Activated T-cell treated with anti-CD3 and anti-CD28 coated beads for 1 hour (primary cell): ENCODE data around the gene MED20.

Experiments
- DNase-seq: peaks from one replicate; pipeline ENCODE4 v3.0.0-alpha.2; 2020; ENCODE audit warnings: low read depth

MED20 gene

DNA sequence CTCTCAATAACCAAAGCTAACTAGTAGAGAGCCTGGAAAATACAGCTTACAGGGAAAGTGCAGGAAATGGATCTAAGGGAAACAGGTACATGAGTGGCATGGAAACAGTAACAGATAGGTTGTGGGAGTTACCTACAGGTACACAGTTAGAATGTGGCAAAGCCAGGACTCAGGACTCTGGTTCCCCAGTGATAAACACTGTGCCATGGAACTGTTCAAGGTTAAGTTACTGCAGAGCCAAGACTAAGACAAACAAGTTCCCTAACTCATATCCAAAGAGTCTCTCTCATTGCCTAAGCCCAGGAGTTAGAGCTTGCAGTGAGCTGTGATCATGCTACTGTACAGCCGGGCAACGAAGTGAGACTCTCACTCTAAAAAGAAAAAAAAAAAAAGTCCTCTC, 6.6 kb downstream of the MED20 start:
- no peak for DNase-seq

DNA sequence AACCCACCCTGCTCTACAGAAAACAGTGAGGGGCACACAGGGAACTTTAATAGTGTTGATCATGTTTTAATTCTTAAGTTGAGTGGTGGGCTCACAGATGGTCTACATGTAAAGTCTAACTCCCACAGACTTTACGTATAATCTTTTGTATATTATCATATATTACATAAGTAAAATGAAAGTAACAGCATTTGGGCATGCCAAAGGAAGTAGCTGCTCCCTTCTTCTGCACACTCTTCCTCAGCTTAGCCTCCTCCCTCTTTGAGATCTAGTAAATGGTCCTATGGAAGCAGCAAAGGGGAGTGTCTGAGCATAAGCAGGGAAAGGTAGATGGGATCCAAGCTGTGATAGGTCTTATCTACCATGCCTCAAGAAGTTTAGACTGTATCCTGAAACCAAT, 11.2 kb downstream of the MED20 start:
- DNase-seq = no peak

DNA sequence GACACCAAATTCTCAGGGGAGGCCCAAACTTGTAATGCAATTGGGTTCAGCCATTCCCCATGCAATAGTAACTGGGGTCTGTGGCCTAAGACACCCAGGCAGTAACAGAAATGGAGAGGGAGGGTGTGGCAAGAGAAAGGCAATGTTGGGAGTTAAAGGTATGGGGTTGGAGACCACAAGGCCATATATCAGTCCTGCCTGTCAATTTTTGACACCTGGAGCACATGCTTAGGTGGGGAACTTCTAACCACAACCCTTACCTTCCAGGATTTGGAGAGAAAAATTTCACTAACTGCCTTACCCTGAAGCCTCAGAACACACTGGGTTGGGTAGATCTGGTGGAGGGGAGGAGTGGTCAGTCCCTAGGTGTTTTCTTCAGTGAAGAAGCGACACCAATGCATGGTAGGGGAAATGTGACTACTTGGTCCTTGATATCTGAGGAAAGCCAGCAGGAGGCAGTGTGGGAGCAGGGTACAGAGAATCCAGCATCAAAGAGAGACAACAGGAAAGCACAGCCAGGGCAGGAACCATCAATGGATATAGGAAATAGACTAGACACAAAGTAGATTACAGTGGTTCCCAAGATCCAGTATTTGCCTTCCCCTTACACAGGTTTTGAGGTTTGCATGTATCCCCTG, 18.9 kb downstream of the MED20 start:
- peak; percentile 43 for DNase-seq

DNA sequence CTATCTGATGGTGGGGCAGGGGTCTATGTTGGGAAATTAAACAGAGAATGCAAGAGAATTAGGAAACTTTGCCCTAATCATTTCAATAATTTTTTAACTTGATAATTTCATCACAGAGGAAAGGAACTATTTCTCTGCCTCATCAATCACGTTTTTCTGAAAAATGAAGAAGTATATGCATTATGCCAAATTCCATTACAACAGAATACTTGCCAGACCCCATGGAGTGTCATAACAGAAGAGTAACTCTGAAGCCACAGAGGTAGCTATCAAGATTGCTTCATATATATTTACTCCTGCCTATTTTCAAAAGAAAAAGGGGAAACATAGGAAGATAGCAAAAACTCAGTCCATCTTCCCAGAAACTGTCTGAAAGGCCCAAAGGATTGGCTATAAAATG, 20.1 kb downstream of the MED20 start:
- DNase-seq = no peak

DNA sequence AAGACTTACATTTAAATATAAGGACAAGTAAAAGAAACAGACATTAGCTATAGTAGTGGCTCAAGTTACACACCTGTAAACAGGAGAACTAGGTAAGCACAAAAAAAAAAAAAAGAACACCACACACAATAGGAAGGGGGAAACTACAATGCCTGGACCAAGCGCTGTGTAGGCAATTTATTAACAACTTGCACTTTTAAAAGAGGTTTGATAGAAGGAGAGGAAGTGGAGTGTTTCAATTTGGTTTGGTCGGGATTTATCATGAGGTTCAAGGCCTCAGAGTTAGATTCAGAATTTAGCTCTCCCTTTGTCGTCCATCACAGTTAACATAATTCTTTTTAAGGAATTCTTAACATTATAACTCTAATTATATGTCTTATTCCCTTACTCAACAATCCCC, 24.7 kb downstream of the MED20 start:
- DNase-seq = no peak

DNA sequence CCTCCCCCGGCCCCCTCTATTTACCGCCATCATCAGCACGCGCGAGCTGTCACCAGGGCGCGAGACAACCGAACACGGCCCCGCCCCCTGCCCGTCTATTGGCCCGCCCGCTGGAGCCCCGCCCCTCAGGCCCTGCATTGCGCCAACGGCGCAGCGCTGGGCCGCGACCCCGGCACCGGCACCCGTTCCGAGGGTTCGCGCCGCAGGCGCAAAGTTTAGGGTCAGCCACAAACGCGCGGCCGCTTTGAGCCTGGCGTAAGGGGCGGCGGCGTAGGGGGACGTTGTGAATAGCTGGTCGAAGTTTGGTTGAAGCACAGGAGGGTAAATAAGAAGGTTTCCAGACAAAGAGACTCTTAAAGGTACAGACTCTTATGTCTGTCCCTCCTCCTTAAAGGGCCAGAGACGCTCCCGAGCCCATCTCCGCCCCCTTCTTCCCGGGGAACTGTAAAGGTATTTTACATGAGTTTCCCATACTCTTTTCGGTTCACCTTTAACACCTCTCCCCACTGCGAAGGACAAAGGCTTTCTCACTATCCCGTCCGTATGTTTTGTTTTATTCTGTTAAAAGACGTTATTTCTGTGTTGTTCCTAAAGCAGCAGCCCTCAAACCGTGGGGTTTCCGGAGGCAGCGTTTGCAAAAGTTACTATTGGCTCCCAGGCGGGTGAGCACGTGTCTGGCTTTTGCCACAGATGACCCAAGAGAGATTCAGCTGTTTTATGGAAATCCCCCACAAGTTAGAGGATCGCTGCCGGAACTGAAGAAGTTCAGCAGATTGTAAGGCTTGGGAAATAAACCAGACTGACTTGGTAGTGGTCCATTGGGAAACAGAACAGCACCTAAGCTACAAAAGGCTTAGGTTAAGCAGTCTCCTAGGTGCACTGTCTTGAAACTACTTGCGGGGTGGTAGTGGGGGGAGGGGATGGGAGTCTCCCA, 25.4 kb downstream of the MED20 start, which contains the start of gene USP49:
USP49 (minus strand) TSS at position 76 of the 934 bp plus-strand sequence. CDS start 88,392 bp downstream, outside the sequence.
- DNase-seq = peak; percentile 89

DNA sequence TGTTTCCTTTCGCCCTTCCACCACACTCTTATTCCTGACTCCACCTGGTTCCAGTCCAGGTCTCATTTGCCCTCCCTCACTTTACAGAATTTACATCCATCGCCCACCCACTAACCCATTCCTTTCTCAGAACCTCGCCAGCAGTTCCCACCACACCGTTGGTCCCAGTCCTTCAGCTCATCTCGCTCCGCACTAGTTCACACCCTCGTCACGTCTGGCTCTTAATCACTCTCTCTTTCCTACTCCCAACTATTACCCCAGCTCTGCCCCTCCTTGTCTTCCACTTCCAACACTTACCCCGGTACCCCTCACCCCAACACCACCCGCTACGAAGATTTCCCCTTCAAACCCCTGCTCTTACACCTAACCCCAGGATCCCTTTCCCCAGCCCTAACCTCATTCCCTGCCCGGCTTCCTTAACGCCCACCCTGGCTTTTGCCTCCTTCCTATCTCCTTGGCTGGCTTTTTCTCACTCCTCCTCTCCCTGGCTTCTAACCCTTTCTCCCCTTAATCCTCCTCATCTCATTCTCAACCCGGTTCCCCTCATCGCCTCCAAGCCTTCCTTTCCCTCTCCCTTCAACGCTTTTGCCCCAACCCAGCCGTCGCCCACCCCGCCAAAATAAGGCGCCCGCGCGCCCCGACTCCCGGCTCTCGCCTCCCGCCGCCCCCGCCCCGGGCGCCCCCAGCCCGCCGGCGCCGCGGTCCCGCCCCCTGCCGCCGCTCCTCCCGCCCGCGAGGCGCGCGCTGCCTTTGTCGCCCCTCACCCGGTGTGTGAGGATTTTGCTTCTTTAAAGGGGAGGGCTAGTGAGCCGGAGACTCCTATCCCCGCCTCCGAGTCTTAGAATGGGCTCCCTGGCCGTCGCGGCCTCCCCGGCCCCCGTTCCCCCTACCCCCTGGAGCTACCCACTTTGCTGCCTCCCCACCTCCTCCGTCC, 26.3 kb downstream of the MED20 start:
- DNase-seq = no peak

DNA sequence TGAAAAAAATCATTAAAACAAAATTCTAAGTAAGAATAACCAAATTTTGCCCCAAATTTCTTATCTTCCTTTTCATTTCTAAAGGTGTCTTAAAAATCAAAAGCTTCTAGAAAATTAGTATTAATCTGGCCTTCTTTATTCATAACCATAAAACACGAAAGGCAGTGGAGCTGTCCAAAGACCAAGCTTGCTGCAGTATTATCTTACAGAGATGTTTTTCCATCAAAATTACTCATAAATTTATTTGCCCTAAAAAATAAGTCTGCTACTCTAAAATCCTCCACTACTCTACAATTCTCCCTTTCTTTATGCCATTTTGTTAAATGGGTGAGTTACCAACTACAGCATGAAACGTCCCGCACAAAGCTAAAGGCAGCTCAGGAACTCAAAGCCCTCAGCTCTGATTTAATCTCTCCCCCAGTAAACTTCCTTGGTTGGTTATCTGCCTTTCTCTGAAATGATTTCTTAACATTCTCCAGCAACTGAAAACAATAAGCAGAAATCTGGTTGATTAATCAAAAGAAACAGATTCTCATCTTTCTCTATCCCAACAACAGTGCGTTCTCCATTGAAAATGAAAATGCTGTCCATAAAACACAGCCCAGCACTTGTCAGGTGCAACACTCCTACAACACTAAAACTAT, 27.9 kb downstream of the MED20 start:
- DNase-seq = no peak

DNA sequence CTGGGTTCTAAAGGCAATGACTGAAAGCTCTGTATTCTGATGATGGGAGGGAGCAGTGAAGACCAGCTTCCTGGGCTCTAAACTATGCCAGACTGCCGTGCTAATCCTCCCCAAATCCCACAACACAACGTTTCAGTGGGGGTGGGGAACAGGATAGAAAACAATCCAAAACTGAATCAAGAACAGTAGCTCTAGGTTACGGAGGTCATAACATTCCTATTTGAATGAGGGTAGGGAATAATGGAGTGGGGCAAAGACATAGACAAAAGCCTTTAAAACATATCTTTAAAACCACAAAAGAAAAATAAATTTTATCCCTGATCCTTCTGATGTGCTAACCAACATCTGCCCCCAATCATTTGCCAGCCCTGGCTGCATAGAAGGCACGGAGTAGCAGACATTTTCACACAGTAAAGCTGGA, 33.6 kb downstream of the MED20 start:
- no peak for DNase-seq

DNA sequence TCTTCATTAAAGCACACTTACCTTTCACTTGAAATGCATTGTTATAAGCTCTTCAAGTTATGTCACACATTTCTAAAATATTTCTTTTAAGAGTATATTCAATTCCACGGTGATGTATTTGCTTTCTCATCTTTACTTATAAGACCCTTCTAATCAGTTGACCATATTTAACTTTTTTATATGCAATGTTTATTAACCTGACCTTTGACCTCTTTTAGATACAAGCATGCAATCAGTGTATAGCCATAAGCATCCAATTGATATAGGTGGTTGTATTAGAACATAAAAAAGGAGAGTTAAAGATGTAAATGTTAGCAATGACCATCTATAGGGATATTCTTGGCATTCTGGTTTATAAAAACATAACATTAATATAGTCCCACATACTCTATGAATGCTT, 35.0 kb downstream of the MED20 start:
- no peak for DNase-seq

DNA sequence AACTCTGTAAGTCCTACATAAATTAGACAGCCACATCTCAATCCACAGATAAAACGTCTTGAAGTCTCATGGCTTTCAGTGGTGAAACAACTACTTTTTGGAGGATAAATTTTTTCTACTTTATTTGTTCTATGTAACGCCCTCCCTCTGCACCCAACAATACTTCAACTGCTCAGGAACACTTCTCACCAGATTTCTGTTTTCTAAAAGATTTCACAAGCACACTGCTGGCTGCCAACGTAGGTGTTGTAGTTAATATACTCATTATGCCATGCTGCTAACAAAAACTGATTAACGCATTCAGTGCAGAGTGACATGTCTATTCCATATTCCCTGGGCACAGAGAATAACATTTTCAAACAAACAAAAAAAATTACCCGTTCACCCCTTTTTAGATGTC, 36.0 kb downstream of the MED20 start:
- no peak for DNase-seq

DNA sequence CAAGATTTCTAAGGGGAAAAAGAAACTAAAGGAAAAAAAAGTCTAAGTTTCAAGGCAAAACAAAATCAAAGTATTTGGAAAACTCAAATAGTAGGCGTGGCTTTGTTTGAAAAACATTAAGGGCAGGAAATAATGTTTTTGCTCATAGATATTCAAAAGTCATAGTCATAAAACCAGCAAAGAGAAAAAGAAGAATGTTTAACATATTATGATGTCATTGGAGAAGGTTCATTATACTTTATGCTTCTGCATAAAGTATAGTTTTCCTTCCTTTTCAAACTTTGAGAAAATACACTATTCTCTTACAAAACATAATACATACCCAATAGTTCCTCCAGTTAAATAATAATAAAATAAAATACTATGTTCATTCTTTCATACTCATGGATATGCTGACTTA, 39.4 kb downstream of the MED20 start:
- no peak for DNase-seq

DNA sequence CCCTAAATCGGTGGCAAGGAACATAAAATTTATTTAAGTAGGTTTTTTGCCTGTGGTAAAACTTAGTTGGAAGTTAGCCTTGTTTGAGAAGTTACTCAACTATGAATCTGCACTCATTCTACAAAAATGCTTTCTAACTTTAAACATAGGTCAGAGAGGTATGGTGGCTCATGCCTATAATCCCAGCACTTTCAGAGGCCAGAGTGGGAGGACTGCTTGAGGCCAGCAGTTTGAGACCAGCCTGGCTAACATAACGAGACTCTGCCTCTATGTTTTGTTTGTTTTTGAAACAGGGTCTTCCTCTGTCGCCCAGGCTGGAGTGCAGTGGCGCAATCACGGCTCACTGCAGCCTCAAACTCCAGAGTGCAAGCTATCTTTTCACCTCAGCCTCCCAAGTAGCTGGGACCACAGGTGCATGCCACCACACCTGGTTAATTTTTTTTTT, 42.0 kb downstream of the MED20 start:
- DNase-seq = no peak

DNA sequence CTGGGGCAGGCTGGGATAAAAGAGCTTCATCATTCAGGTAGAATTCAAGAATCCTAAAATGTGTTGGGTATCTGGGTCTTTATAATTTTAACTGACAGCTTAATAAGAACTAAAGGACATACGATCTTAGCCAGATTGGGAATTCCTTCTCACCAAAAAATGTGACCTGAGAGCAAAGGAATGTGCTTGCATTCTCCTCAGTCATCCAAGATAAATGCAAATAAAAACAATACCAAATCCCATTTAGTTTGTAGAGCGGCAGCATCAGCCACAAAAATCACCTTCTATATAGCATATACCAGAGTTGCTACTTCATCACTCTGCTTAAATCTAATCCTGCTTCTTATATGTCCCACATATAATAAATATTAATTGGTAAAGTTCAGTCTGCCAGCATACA, 42.7 kb downstream of the MED20 start:
- DNase-seq = no peak

DNA sequence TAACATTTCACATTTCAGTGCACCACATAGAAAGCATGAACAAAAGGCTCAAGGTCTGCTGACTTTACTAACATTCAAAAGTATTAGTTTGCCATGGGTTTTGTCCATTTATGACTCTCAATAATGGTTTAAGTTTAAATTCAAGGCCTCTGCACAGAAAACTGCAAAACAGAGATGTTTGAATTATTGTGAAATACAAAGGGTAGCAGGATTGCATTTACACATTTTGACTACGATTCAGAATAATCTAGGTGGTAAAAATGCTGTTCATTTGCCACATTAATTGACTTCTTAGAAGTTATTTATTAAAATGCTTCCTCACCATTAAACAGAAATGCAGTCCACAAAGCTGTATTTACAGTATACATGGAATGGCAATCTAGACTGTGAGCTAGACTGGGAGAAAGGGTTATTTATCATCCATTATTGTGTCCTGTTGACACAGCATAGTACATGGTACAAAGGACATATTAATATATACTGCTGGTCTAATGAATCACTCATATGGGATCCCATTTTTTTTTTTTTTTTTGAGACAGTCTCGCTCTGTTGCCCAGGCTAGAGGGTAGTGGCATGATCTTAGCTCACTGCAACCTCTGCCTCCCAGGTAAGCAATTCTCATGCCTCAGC, 43.8 kb downstream of the MED20 start:
- no peak for DNase-seq

DNA sequence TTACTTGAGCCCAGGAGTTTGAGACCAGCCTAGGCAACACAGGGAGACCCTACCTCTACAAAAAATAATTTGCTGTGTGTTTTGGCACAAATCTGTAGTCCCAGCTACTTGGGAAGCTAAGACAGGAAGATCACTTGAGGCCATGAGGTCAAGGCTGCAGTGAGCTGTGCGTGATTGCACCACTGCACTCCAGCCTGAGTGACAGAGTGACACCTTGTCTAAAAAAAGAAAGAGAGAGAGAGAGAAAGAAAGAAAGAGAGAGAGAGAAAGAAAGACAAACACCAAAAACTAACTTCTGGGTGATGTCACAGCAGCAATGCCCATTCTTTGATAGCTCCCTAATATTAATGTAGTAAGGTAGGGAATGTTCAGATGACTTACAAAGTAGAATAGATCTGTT, 46.2 kb downstream of the MED20 start:
- DNase-seq = no peak

DNA sequence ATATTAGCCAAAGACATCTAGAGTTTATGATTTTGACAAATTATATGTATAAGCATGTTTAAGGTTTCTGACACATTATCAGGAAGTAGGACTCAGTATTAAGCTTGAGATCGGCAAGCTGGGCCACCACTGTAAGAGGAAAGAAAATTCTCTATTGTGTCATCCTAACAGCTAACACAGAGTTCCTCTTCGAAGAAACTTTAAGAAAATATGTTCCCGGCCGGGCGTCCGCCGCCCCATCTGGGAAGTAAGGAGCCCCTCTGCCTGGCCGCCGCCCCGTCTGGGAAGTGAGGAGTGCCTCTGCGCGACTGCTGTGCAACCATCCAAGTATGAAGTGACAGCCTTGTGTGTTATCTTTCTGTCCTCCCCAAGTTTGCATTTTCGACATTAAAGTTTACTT, 48.8 kb downstream of the MED20 start:
- DNase-seq = no peak

DNA sequence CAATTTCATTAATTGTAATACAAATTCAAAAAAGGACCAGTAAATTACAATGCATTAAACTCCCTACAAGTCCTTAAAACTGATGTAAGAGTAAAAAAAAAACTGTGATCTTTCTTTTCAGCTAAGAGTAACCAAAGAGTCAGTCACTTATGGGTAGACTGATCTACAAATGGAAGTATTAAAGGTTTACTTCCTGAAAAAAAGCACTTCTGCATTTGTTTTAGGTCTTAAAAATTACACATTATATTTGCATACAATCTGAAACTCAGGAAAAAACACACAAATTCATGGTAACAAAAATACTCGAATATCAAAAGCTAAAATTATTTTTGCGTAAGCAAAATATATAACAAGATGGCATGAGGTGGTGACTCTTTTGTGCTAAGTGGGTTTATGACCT, 49.2 kb downstream of the MED20 start:
- no peak for DNase-seq

DNA sequence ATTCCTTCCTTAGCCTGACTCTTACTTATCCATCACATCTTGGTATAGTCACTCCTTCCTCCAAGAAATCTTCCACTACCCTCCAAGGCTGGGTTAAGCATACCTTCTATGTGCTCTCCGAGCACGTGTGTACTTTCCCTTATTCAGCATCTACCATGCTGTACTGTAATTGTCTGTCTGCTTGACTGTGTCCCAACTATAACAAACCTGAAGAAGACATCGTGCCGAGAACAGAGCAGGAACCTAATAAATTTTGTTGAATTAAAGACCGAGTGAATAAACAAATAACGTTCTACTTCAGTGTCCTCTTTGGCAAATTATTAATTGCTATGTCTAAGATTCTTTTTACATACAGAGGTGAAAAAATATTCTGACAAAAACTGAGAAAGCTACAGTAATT, 61.6 kb downstream of the MED20 start:
- DNase-seq = no peak

DNA sequence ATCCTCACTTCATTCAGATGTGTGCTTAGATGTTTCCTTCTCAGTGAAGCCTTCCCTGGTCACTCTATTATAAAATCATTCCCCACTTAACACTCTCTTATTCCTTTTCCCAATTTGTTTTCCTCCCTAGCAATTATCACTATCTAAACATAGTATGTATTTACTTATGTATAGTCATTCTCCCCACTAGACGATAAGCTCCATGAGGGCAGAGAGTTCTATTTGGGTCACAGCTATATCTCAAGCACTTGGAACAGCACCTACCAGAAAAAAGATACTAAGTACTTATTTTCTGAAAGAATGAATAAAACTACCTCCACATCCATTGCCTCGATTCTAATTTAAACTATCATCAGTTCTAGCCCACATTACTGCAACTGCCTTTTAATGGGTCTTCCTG, 62.2 kb downstream of the MED20 start:
- no peak for DNase-seq
